Hematopoietic multipotent progenitor cell treated with erythropoietin and hydrocortisone succinate and interleukin-3 and kit ligand, for 4 days (in vitro differentiated cells): Measurements from ENCODE around the gene ANKRD45.
A peak's percentile ranks its signal among the peaks of the same experiment; 100 is the strongest.
"Not testable (repeated sequence)": the region's sequence is repeated elsewhere in the genome, so short reads cannot be mapped to it uniquely, and the experiment has no call there.

Experiments
- DNase-seq: peaks from one replicate; pipeline ENCODE4 v3.0.0-alpha.2; 2015

ANKRD45 gene

GRCh38 chr1:173669491-173669941 lies at the start of gene ANKRD45:
TSS of gene ANKRD45 (minus strand) at chr1:173669851. CDS start at chr1:173659418, 10,433 bp downstream.
- peak; percentile 74 for DNase-seq

GRCh38 chr1:173717238-173717637 lies 47.6 kb upstream of the ANKRD45 start:
- DNase-seq, result no peak

GRCh38 chr1:173715538-173715844 lies 45.8 kb upstream of the ANKRD45 start:
- no peak for DNase-seq

- DNase-seq, result peak; percentile 96
Measured at GRCh38 chr1:173714759-173715537, 45.3 kb upstream of the ANKRD45 start, which contains the start of gene KLHL20. TSS of gene KLHL20 (plus strand) at chr1:173714981. CDS start at chr1:173716044, 1,063 bp downstream.

- no peak for DNase-seq
Measured at GRCh38 chr1:173714441-173714758, 44.7 kb upstream of the ANKRD45 start.

- DNase-seq, result no peak
Measured at GRCh38 chr1:173708787-173709186, 39.1 kb upstream of the ANKRD45 start.

GRCh38 chr1:173705117-173705516 lies 35.5 kb upstream of the ANKRD45 start:
- DNase-seq, result no peak

- no peak for DNase-seq
Measured at GRCh38 chr1:173702736-173703135, 33.1 kb upstream of the ANKRD45 start.

- DNase-seq, result not testable (repeated sequence)
Measured at GRCh38 chr1:173701299-173701698, 31.6 kb upstream of the ANKRD45 start.

GRCh38 chr1:173693238-173693637 lies 23.6 kb upstream of the ANKRD45 start:
- no peak for DNase-seq

GRCh38 chr1:173688300-173688699 lies 18.6 kb upstream of the ANKRD45 start:
- DNase-seq, result no peak

- not testable (repeated sequence) for DNase-seq
Measured at GRCh38 chr1:173685121-173685520, 15.5 kb upstream of the ANKRD45 start.

- DNase-seq, result not testable (repeated sequence)
Measured at GRCh38 chr1:173683838-173684237, 14.2 kb upstream of the ANKRD45 start.

- DNase-seq, result no peak
Measured at GRCh38 chr1:173682184-173682583, 12.5 kb upstream of the ANKRD45 start.

- DNase-seq, result not testable (repeated sequence)
Measured at GRCh38 chr1:173680152-173680551, 10.5 kb upstream of the ANKRD45 start.

- not testable (repeated sequence) for DNase-seq
Measured at GRCh38 chr1:173674496-173674895, 4.8 kb upstream of the ANKRD45 start.

- no peak for DNase-seq
Measured at GRCh38 chr1:173666646-173667045, 3.0 kb downstream of the ANKRD45 start.

GRCh38 chr1:173663159-173663558 lies 6.5 kb downstream of the ANKRD45 start:
- peak; percentile 53 for DNase-seq

GRCh38 chr1:173661763-173662162 lies 7.9 kb downstream of the ANKRD45 start:
- no peak for DNase-seq

GRCh38 chr1:173661271-173661670 lies 8.4 kb downstream of the ANKRD45 start:
- no peak for DNase-seq

GRCh38 chr1:173660306-173660705 lies 9.3 kb downstream of the ANKRD45 start:
- DNase-seq, result no peak

- no peak for DNase-seq
Measured at GRCh38 chr1:173648880-173649605, 20.6 kb downstream of the ANKRD45 start.

GRCh38 chr1:173646656-173647055 lies 23.0 kb downstream of the ANKRD45 start:
- no peak for DNase-seq

GRCh38 chr1:173642450-173643139 lies 27.1 kb downstream of the ANKRD45 start:
- not testable (repeated sequence) for DNase-seq
